ENCODE data around the gene CNRIP1.

The CNRIP1 gene

GRCh38 chr2:68340226-68341061 is 20.7 kb upstream of the CNRIP1 start:
- Histone ChIP-seq H3K9me3 (ENCODE audit: control insufficient read depth, insufficient read depth, low read length) (no peaks in the 10 kb centered on the region), H3K36me3 (ENCODE audit: control insufficient read depth, insufficient read depth, low read length) (no peaks in the 10 kb centered on the region), H3K4me3 (ENCODE audit: low read depth, low read length) (no peak overlapping the region), H3K4me1 (ENCODE audit: control insufficient read depth, insufficient read depth, low read length) (peaks cover 10% of the 10 kb centered on the region; the same call in 1 of the 2 replicates), H3K9ac (ENCODE audit: low read depth, low read length) (no peak overlapping the region), H3K27me3 (ENCODE audit: control insufficient read depth, insufficient read depth, low read length) (no peaks in the 10 kb centered on the region), H3K27ac (ENCODE audit: low read depth, low read length) (no peak overlapping the region)

- H3K4me3 ChIP-seq (ENCODE audit: low read depth, low read length), result no peak overlapping the region; the same call in 1 of the 2 replicates
Measured at GRCh38 chr2:68336192-68336591, 16.4 kb upstream of the CNRIP1 start.

GRCh38 chr2:68333931-68334330 is 14.2 kb upstream of the CNRIP1 start:
- no peak overlapping the region for H3K27ac ChIP-seq (ENCODE audit: low read depth, low read length)

More at GRCh38 chr2:68336192-68336591, 16.4 kb upstream of the CNRIP1 start:
- Histone ChIP-seq H3K27ac (ENCODE audit: low read depth, low read length) (no peak overlapping the region), H3K36me3 (ENCODE audit: control insufficient read depth, insufficient read depth, low read length) (no peaks in the 10 kb centered on the region), H3K9me3 (ENCODE audit: control insufficient read depth, insufficient read depth, low read length) (no peaks in the 10 kb centered on the region), H3K27me3 (ENCODE audit: control insufficient read depth, insufficient read depth, low read length) (no peaks in the 10 kb centered on the region), H3K4me1 (ENCODE audit: control insufficient read depth, insufficient read depth, low read length) (peaks cover 10% of the 10 kb centered on the region; the same call in 1 of the 2 replicates), H3K9ac (ENCODE audit: low read depth, low read length) (no peak overlapping the region)

GRCh38 chr2:68333009-68333408 is 13.3 kb upstream of the CNRIP1 start:
- no peaks in the 10 kb centered on the region for H3K27me3 ChIP-seq (ENCODE audit: control insufficient read depth, insufficient read depth, low read length)
- H3K4me1 ChIP-seq (ENCODE audit: control insufficient read depth, insufficient read depth, low read length), result peaks cover 10% of the 10 kb centered on the region; the same call in 1 of the 2 replicates
- H3K36me3 ChIP-seq (ENCODE audit: control insufficient read depth, insufficient read depth, low read length), result no peaks in the 10 kb centered on the region
- no peak overlapping the region for H3K9ac ChIP-seq (ENCODE audit: low read depth, low read length)
- no peak overlapping the region for H3K4me3 ChIP-seq (ENCODE audit: low read depth, low read length)
- no peak overlapping the region for H3K27ac ChIP-seq (ENCODE audit: low read depth, low read length)
- no peaks in the 10 kb centered on the region for H3K9me3 ChIP-seq (ENCODE audit: control insufficient read depth, insufficient read depth, low read length)

More at GRCh38 chr2:68333931-68334330, 14.2 kb upstream of the CNRIP1 start:
- H3K4me1 ChIP-seq (ENCODE audit: control insufficient read depth, insufficient read depth, low read length), result peaks cover 10% of the 10 kb centered on the region; the same call in 1 of the 2 replicates
- H3K36me3 ChIP-seq (ENCODE audit: control insufficient read depth, insufficient read depth, low read length), result no peaks in the 10 kb centered on the region
- H3K4me3 ChIP-seq (ENCODE audit: low read depth, low read length), result no peak overlapping the region
- H3K9ac ChIP-seq (ENCODE audit: low read depth, low read length), result no peak overlapping the region
- H3K27me3 ChIP-seq (ENCODE audit: control insufficient read depth, insufficient read depth, low read length), result no peaks in the 10 kb centered on the region
- H3K9me3 ChIP-seq (ENCODE audit: control insufficient read depth, insufficient read depth, low read length), result no peaks in the 10 kb centered on the region

- Histone ChIP-seq H3K9ac (ENCODE audit: low read depth, low read length) (no peak overlapping the region), H3K9me3 (ENCODE audit: control insufficient read depth, insufficient read depth, low read length) (no peaks in the 10 kb centered on the region), H3K4me3 (ENCODE audit: low read depth, low read length) (no peak overlapping the region), H3K4me1 (ENCODE audit: control insufficient read depth, insufficient read depth, low read length) (peaks cover under 1% of the 10 kb centered on the region; the same call in 1 of the 2 replicates), H3K36me3 (ENCODE audit: control insufficient read depth, insufficient read depth, low read length) (no peaks in the 10 kb centered on the region), H3K27me3 (ENCODE audit: control insufficient read depth, insufficient read depth, low read length) (no peaks in the 10 kb centered on the region), H3K27ac (ENCODE audit: low read depth, low read length) (no peak overlapping the region)
Measured at GRCh38 chr2:68330691-68331090, 10.9 kb upstream of the CNRIP1 start.

GRCh38 chr2:68328901-68329300 is 9.2 kb upstream of the CNRIP1 start:
- no peak overlapping the region for H3K9ac ChIP-seq (ENCODE audit: low read depth, low read length)
- H3K27ac ChIP-seq (ENCODE audit: low read depth, low read length), result no peak overlapping the region
- no peaks in the 10 kb centered on the region for H3K36me3 ChIP-seq (ENCODE audit: control insufficient read depth, insufficient read depth, low read length)
- no peak overlapping the region for H3K4me3 ChIP-seq (ENCODE audit: low read depth, low read length)
- H3K9me3 ChIP-seq (ENCODE audit: control insufficient read depth, insufficient read depth, low read length), result no peaks in the 10 kb centered on the region
- H3K27me3 ChIP-seq (ENCODE audit: control insufficient read depth, insufficient read depth, low read length), result no peaks in the 10 kb centered on the region
- H3K4me1 ChIP-seq (ENCODE audit: control insufficient read depth, insufficient read depth, low read length), result no peaks in the 10 kb centered on the region

GRCh38 chr2:68325056-68325455 is 5.3 kb upstream of the CNRIP1 start:
- H3K27me3 ChIP-seq (ENCODE audit: control insufficient read depth, insufficient read depth, low read length), result peaks cover 8% of the 10 kb centered on the region
- H3K9ac ChIP-seq (ENCODE audit: low read depth, low read length), result no peak overlapping the region
- no peaks in the 10 kb centered on the region for H3K9me3 ChIP-seq (ENCODE audit: control insufficient read depth, insufficient read depth, low read length)

GRCh38 chr2:68320118-68320641 is 431 bp upstream of the CNRIP1 start:
- peak overlapping the region; percentile 68 for H3K4me3 ChIP-seq (ENCODE audit: low read depth, low read length)

More at GRCh38 chr2:68325056-68325455, 5.3 kb upstream of the CNRIP1 start:
- H3K27ac ChIP-seq (ENCODE audit: low read depth, low read length), result no peak overlapping the region
- H3K36me3 ChIP-seq (ENCODE audit: control insufficient read depth, insufficient read depth, low read length), result no peaks in the 10 kb centered on the region
- H3K4me1 ChIP-seq (ENCODE audit: control insufficient read depth, insufficient read depth, low read length), result peaks cover 3% of the 10 kb centered on the region; the same call in 1 of the 2 replicates
- H3K4me3 ChIP-seq (ENCODE audit: low read depth, low read length), result no peak overlapping the region

GRCh38 chr2:68318914-68319397 is 793 bp downstream of the CNRIP1 start:
- peak overlapping the region; percentile 68 for H3K4me3 ChIP-seq (ENCODE audit: low read depth, low read length)
- H3K36me3 ChIP-seq (ENCODE audit: control insufficient read depth, insufficient read depth, low read length), result no peaks in the 10 kb centered on the region
- H3K27ac ChIP-seq (ENCODE audit: low read depth, low read length), result no peak overlapping the region
- H3K9me3 ChIP-seq (ENCODE audit: control insufficient read depth, insufficient read depth, low read length), result no peaks in the 10 kb centered on the region
- peaks cover 42% of the 10 kb centered on the region for H3K27me3 ChIP-seq (ENCODE audit: control insufficient read depth, insufficient read depth, low read length)
- H3K9ac ChIP-seq (ENCODE audit: low read depth, low read length), result no peak overlapping the region
- H3K4me1 ChIP-seq (ENCODE audit: control insufficient read depth, insufficient read depth, low read length), result peaks cover 12% of the 10 kb centered on the region

More at GRCh38 chr2:68320118-68320641, 431 bp upstream of the CNRIP1 start:
- Histone ChIP-seq H3K27ac (ENCODE audit: low read depth, low read length) (no peak overlapping the region), H3K4me1 (ENCODE audit: control insufficient read depth, insufficient read depth, low read length) (peaks cover 12% of the 10 kb centered on the region), H3K36me3 (ENCODE audit: control insufficient read depth, insufficient read depth, low read length) (no peaks in the 10 kb centered on the region), H3K27me3 (ENCODE audit: control insufficient read depth, insufficient read depth, low read length) (peaks cover 42% of the 10 kb centered on the region), H3K9me3 (ENCODE audit: control insufficient read depth, insufficient read depth, low read length) (no peaks in the 10 kb centered on the region), H3K9ac (ENCODE audit: low read depth, low read length) (no peak overlapping the region)

- Histone ChIP-seq H3K27me3 (ENCODE audit: control insufficient read depth, insufficient read depth, low read length) (peaks cover 42% of the 10 kb centered on the region), H3K9me3 (ENCODE audit: control insufficient read depth, insufficient read depth, low read length) (no peaks in the 10 kb centered on the region), H3K36me3 (ENCODE audit: control insufficient read depth, insufficient read depth, low read length) (no peaks in the 10 kb centered on the region), H3K27ac (ENCODE audit: low read depth, low read length) (no peak overlapping the region), H3K4me3 (ENCODE audit: low read depth, low read length) (peak overlapping the region; percentile 68), H3K9ac (ENCODE audit: low read depth, low read length) (no peak overlapping the region), H3K4me1 (ENCODE audit: control insufficient read depth, insufficient read depth, low read length) (peaks cover 12% of the 10 kb centered on the region)
Measured at GRCh38 chr2:68317971-68318913, 1.5 kb downstream of the CNRIP1 start.

All from HUES48 (cell line).